Osteoblast (primary cell): Measurements from ENCODE around the gene CHD9. TPM values are rescaled to one million over a fixed set of nuclear protein-coding genes. Genes with fewer than 3 reads are reported as not detected.

ENCODE experiments used
- DNase-seq: peaks from one replicate; pipeline ENCODE4 v3.0.0; 2011; ENCODE audit warnings: low spot score, mixed read lengths; ENCODE audit not compliant: insufficient read length; ENCODE audit errors: missing footprints
- H2AFZ ChIP-seq: 2 replicates; pipeline ENCODE4 v1.6.0; 2011; ENCODE audit warnings: mild to moderate bottlenecking, low read length
- H3K27ac ChIP-seq: 2 replicates; pipeline ENCODE4 v1.5.1; 2011; ENCODE audit warnings: mild to moderate bottlenecking, low read depth, low read length, moderate library complexity
- H3K27me3 ChIP-seq: 2 replicates; pipeline ENCODE4 v1.6.0; 2012; ENCODE audit warnings: mild to moderate bottlenecking, control low read depth, inconsistent platforms, low read length, moderate library complexity; ENCODE audit not compliant: insufficient read depth
- H3K36me3 ChIP-seq: 2 replicates; pipeline ENCODE4 v1.5.1; 2011; ENCODE audit warnings: mild to moderate bottlenecking, low read length, control low read depth, moderate library complexity; ENCODE audit not compliant: insufficient read depth
- H3K4me1 ChIP-seq: 2 replicates; pipeline ENCODE4 v1.5.1; 2011; ENCODE audit warnings: mild to moderate bottlenecking, low read length, control low read depth, moderate library complexity; ENCODE audit not compliant: insufficient read depth
- H3K4me2 ChIP-seq: 2 replicates; pipeline ENCODE4 v1.6.0; 2011; ENCODE audit warnings: mild to moderate bottlenecking, low read length; ENCODE audit not compliant: insufficient read depth
- H3K4me3 ChIP-seq: fragments of 200-600 bp; sonication (generic); 3 replicates; pipeline ENCODE4 v1.5.1; 2012; ENCODE audit warnings: mild to moderate bottlenecking, low read length, inconsistent platforms; ENCODE audit not compliant: insufficient read depth
- H3K79me2 ChIP-seq: 2 replicates; pipeline ENCODE4 v1.6.0; 2012; ENCODE audit warnings: mild to moderate bottlenecking, low read length, control low read depth, inconsistent platforms; ENCODE audit not compliant: insufficient read depth
- H3K9me3 ChIP-seq: 2 replicates; pipeline ENCODE4 v1.5.1; 2011; ENCODE audit warnings: low read depth, low read length, control low read depth
- H4K20me1 ChIP-seq: 2 replicates; pipeline ENCODE4 v1.6.0; 2012; ENCODE audit warnings: mild to moderate bottlenecking, low read length, control low read depth; ENCODE audit not compliant: insufficient read depth
- CTCF ChIP-seq: IDR thresholded peaks from 2 replicates; pipeline ENCODE4 v1.5.1; 2011; ENCODE audit warnings: mild to moderate bottlenecking, low read depth, low read length, moderate library complexity; ENCODE audit errors: extremely low read depth
- total RNA-seq: library from RNA; depleted of rRNA; stranded (reverse); fragments of >200 nt; gene quantifications from 2 replicates; pipeline ENCODE4 v1.2.3, GENCODE V29; 2012

CHD9 gene
- total RNA-seq, 1 donor, result 83.6 TPM

DNA sequence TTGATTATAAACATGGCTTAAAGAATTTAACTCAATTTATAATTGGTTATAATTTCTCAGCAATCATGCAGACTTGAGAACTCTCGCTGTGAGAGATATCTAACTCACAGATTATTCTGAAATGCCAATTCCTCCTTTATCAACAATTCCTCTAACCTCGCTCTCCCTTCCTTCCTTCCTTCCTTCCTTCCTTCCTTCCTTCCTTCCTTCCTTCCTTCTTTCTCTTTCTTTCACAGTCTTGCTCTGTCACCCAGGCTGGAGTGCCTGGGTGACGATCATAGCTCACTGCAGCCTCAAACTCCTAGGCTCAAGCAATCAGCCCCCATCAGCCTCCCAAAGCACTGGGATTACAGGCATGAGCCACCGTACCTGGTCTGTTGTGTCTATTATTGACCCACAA lies 42.4 kb downstream of the CHD9 start:
- H3K36me3 ChIP-seq, result no peaks in the 10 kb centered on the region
- H3K9me3 ChIP-seq, result no peaks in the 10 kb centered on the region
- no peaks in the 10 kb centered on the region for H3K27me3 ChIP-seq
- H3K4me3 ChIP-seq, result no peak overlapping the region
- H3K79me2 ChIP-seq, result peaks cover 36% of the 10 kb centered on the region
- no peak for TF ChIP-seq CTCF
- no peak overlapping the region for H3K27ac ChIP-seq
- no peak for DNase-seq
- peaks cover 24% of the 10 kb centered on the region for H3K4me1 ChIP-seq
- H4K20me1 ChIP-seq, result no peaks in the 10 kb centered on the region
- no peak overlapping the region for H3K4me2 ChIP-seq
- no peak overlapping the region for H2AFZ ChIP-seq

DNA sequence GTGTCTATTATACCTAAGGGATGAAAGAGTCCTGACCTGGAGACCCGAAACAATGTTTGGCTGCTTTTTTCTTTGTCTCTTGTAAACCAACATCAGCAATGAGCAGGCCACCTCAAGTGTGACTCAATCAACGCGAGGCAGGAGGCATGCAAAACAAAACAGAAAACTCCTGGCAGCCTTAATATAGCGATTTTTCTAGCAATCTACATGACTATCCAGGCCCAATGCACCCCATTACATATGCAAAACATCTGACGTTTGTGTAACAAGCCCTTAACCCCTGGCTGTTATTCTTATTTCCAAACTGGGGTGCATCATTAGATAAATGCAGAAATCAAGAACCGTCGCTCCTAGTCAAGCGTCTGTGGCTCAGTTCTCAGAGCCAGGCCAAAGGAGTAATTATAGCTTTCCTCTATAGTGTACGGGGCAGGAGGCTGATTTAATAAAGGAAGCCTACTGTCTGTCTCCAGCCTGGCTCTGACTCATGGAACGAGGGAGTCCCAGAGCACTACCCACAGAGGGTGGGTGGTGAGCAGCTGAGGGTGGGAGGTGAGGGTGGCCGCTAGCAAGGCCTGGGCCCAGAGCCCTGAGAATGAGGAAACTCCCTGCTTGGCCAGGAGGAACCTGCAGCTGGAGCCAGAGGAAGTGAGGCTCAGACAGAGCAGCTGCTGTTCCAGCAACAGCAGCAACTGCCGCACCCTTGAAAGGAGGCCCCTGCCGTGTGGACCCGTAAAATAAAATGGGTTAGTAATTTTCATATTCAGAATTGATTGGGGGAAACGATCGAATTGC lies 43.9 kb downstream of the CHD9 start:
- Histone ChIP-seq H3K36me3 (no peaks in the 10 kb centered on the region), H3K4me3 (peak overlapping the region; percentile 59), H3K27me3 (no peaks in the 10 kb centered on the region), H2AFZ (peak overlapping the region; percentile 63), H3K4me1 (peaks cover 21% of the 10 kb centered on the region), H3K79me2 (peaks cover 39% of the 10 kb centered on the region), H4K20me1 (no peaks in the 10 kb centered on the region), H3K9me3 (no peaks in the 10 kb centered on the region), H3K27ac (peak overlapping the region; percentile 91), H3K4me2 (peak overlapping the region; percentile 84)
- TF ChIP-seq CTCF, result no peak
- DNase-seq, result peak; percentile 83

GRCh38 chr16:53099318-53100130 lies 44.7 kb downstream of the CHD9 start:
- no peaks in the 10 kb centered on the region for H3K9me3 ChIP-seq
- no peak for TF ChIP-seq CTCF
- no peaks in the 10 kb centered on the region for H3K36me3 ChIP-seq
- H4K20me1 ChIP-seq, result no peaks in the 10 kb centered on the region
- peak; percentile 94 for DNase-seq
- H3K4me3 ChIP-seq, result peak overlapping the region; percentile 59
- peaks cover 37% of the 10 kb centered on the region for H3K79me2 ChIP-seq
- H3K4me2 ChIP-seq, result peak overlapping the region; percentile 84
- peak overlapping the region; percentile 47 for H2AFZ ChIP-seq
- H3K4me1 ChIP-seq, result peaks cover 21% of the 10 kb centered on the region
- peak overlapping the region; percentile 91 for H3K27ac ChIP-seq
- H3K27me3 ChIP-seq, result no peaks in the 10 kb centered on the region

GRCh38 chr16:53100131-53100748 lies 45.4 kb downstream of the CHD9 start:
- Histone ChIP-seq H3K79me2 (peaks cover 37% of the 10 kb centered on the region), H3K9me3 (no peaks in the 10 kb centered on the region), H3K4me1 (peaks cover 21% of the 10 kb centered on the region), H3K4me2 (peak overlapping the region; percentile 84), H3K27ac (peak overlapping the region; percentile 91), H2AFZ (peak overlapping the region; percentile 47), H3K27me3 (no peaks in the 10 kb centered on the region), H3K36me3 (no peaks in the 10 kb centered on the region), H4K20me1 (no peaks in the 10 kb centered on the region), H3K4me3 (peak overlapping the region; percentile 59)
- TF ChIP-seq CTCF, result no peak
- no peak for DNase-seq
